ENCODE data around the gene PLCG1. TPM values are rescaled to one million over a fixed set of nuclear protein-coding genes. Genes with fewer than 3 reads are reported as not detected.

PLCG1 gene
- total and polyA plus RNA-seq, 12 donors, result 32.9 to 139 (median 76.9) TPM

GRCh38 chr20:41222296-41222695, 85.0 kb downstream of the PLCG1 start:
- H3K27ac ChIP-seq, result peak overlapping the region in 2 of 5 donors; percentile 26 to 42
- WGBS, 4 donors, result 92 to 100% (median 97%) methylated on average over 1 of the region's 1 CpG
- TF ChIP-seq CTCF (IDR thresholded peaks at IDR 0.05) (no peak), POLR2A (IDR thresholded peaks at IDR 0.05) (no peak)
- H3K4me1 ChIP-seq (replicated peaks in 1 of 2), result peaks cover 15 to 32% of the 10 kb centered on the region in 2 donors
- no peaks in the 10 kb centered on the region for H3K9me3 ChIP-seq (replicated peaks in 1 of 3)
- no peaks in the 10 kb centered on the region for H3K36me3 ChIP-seq (replicated peaks in 1 of 2)
- H3K27me3 ChIP-seq, result no peaks in the 10 kb centered on the region
- no peak for DNase-seq
- intact Hi-C loops (cut with DNase I), result loop anchor here in 1 of 2 donors (10.0 kb wide), 1 partner anchor 47 kb away; no protein-coding TSS in a partner anchor
- no peak overlapping the region for H3K4me3 ChIP-seq

GRCh38 chr20:41222703-41223102, 85.4 kb downstream of the PLCG1 start:
- DNase-seq, result no peak
- Histone ChIP-seq H3K27ac (peak overlapping the region in 2 of 5 donors; percentile 31 to 42), H3K4me1 (replicated peaks in 1 of 2) (peaks cover 15 to 30% of the 10 kb centered on the region in 2 donors), H3K36me3 (replicated peaks in 1 of 2) (no peaks in the 10 kb centered on the region), H3K9me3 (replicated peaks in 1 of 3) (no peaks in the 10 kb centered on the region), H3K27me3 (no peaks in the 10 kb centered on the region), H3K4me3 (no peak overlapping the region)
- intact Hi-C loops (cut with DNase I), result loop anchor here in 1 of 2 donors (10.0 kb wide), 1 partner anchor 48 kb away; no protein-coding TSS in a partner anchor
- no peak for TF ChIP-seq CTCF (IDR thresholded peaks at IDR 0.05)
- no peak for TF ChIP-seq POLR2A (IDR thresholded peaks at IDR 0.05)

GRCh38 chr20:41223112-41223511, 85.8 kb downstream of the PLCG1 start:
- no peak for DNase-seq
- no peaks in the 10 kb centered on the region for H3K27me3 ChIP-seq
- peak overlapping the region in 1 of 5 donors; percentile 31 for H3K27ac ChIP-seq
- H3K9me3 ChIP-seq (replicated peaks in 1 of 3), result no peaks in the 10 kb centered on the region
- intact Hi-C loops (cut with DNase I), result loop anchor here in 1 of 2 donors (10.0 kb wide), 1 partner anchor 48 kb away; no protein-coding TSS in a partner anchor
- TF ChIP-seq POLR2A (IDR thresholded peaks at IDR 0.05), result no peak
- H3K4me3 ChIP-seq, result no peak overlapping the region
- H3K36me3 ChIP-seq (replicated peaks in 1 of 2), result no peaks in the 10 kb centered on the region
- peaks cover 15 to 30% of the 10 kb centered on the region in 2 donors for H3K4me1 ChIP-seq (replicated peaks in 1 of 2)

GRCh38 chr20:41224281-41224680, 86.9 kb downstream of the PLCG1 start:
- Histone ChIP-seq H3K27ac (peak overlapping the region in 1 of 5 donors; percentile 8), H3K9me3 (replicated peaks in 1 of 3) (no peaks in the 10 kb centered on the region), H3K4me3 (no peak overlapping the region), H3K36me3 (replicated peaks in 1 of 2) (no peaks in the 10 kb centered on the region), H3K27me3 (no peaks in the 10 kb centered on the region), H3K4me1 (replicated peaks in 1 of 2) (peaks cover 13 to 25% of the 10 kb centered on the region in 2 donors)
- TF ChIP-seq CTCF (IDR thresholded peaks at IDR 0.05) (no peak), POLR2A (IDR thresholded peaks at IDR 0.05) (no peak)
- WGBS, 4 donors, result 82 to 97% (median 90%) methylated on average over 1 of the region's 1 CpG
- no peak for DNase-seq
- intact Hi-C loops (cut with DNase I), result loop anchor here in 1 of 2 donors (10.0 kb wide), 1 partner anchor 49 kb away; no protein-coding TSS in a partner anchor

- intact Hi-C loops (cut with DNase I), result loop anchor here in 1 of 2 donors (10.0 kb wide), 1 partner anchor 50 kb away; no protein-coding TSS in a partner anchor
- H3K27me3 ChIP-seq, result no peaks in the 10 kb centered on the region
- WGBS, 4 donors, result 47 to 65% (median 56%) methylated on average over 1 of the region's 1 CpG
- H3K4me3 ChIP-seq, result no peak overlapping the region
- H3K27ac ChIP-seq, result no peak overlapping the region
- H3K36me3 ChIP-seq (replicated peaks in 1 of 2), result no peaks in the 10 kb centered on the region
- peaks cover 13 to 25% of the 10 kb centered on the region in 2 donors for H3K4me1 ChIP-seq (replicated peaks in 1 of 2)
- no peak for TF ChIP-seq POLR2A (IDR thresholded peaks at IDR 0.05)
- no peak for TF ChIP-seq CTCF (IDR thresholded peaks at IDR 0.05)
- DNase-seq, result no peak
- H3K9me3 ChIP-seq (replicated peaks in 1 of 3), result no peaks in the 10 kb centered on the region
Observed at GRCh38 chr20:41225091-41225490, 87.7 kb downstream of the PLCG1 start.

Data from adrenal gland (tissue), 12 donors.